RPMI7951 (cell line): ENCODE results near the gene NAB1. TPM values are rescaled to one million over a fixed set of nuclear protein-coding genes. Genes with fewer than 3 reads are reported as not detected.
A peak's percentile ranks its signal among the peaks of the same experiment; 100 is the strongest.
"Not testable (repeated sequence)": the region's sequence is repeated elsewhere in the genome, so short reads cannot be mapped to it uniquely, and the experiment has no call there.

ENCODE experiments used
- DNase-seq: peaks from one replicate; pipeline ENCODE4 v3.0.0-alpha.2; 2012; ENCODE audit warnings: low read depth
- total RNA-seq: library from RNA; depleted of rRNA; stranded (reverse); fragments of >200 nt; shearing (Covaris generic); gene quantifications from 2 replicates; pipeline ENCODE4 v1.2.3, GENCODE V29; 2014; rRNA removed

Gene NAB1, protein sequence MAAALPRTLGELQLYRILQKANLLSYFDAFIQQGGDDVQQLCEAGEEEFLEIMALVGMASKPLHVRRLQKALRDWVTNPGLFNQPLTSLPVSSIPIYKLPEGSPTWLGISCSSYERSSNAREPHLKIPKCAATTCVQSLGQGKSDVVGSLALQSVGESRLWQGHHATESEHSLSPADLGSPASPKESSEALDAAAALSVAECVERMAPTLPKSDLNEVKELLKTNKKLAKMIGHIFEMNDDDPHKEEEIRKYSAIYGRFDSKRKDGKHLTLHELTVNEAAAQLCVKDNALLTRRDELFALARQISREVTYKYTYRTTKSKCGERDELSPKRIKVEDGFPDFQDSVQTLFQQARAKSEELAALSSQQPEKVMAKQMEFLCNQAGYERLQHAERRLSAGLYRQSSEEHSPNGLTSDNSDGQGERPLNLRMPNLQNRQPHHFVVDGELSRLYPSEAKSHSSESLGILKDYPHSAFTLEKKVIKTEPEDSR
- 47.0 and 51.7 TPM in 2 replicates for total RNA-seq

DNA sequence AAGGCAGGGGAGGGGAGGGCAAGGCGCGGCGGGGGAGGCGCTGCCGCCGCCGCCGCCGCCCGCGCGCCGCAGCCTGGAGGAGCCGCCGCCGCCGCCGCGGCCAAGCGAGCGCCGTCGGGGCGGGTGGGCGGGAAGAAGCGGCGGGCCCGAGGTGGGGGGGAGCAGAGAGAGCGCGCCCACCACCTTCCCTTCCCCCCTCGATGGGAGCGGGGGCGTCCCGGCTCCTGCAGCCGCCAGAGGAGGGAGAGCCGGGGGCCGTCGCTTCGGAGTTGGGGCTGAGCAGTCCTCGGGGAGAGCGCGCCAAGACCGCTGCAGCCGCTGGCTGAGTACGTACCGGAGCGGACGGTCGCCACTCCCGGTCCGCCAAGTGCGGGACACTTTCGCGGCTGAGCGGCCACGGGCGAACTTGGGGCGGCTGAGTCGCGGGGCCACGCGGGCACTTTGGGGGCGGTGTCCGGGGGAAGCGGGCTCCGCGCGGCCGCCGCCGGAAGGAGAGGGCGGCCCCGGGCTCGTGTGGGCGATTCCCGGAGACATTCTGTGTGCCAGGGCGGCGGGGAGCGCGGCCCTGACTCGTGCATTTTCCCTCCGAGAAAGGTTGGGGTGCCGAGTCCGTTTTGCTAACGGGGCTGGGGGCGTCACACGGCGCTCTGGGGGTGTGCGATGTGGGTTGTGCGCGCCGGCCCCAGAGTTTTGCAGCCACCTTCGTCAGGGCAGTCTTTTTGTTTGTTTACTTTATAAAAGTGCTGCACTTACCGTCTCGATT, at the start of gene NAB1:
TSS of gene NAB1 (plus strand) at position 49 of the 763 bp plus-strand sequence. CDS start 10,094 bp downstream, outside the sequence.
- peak; percentile 49 for DNase-seq

DNA sequence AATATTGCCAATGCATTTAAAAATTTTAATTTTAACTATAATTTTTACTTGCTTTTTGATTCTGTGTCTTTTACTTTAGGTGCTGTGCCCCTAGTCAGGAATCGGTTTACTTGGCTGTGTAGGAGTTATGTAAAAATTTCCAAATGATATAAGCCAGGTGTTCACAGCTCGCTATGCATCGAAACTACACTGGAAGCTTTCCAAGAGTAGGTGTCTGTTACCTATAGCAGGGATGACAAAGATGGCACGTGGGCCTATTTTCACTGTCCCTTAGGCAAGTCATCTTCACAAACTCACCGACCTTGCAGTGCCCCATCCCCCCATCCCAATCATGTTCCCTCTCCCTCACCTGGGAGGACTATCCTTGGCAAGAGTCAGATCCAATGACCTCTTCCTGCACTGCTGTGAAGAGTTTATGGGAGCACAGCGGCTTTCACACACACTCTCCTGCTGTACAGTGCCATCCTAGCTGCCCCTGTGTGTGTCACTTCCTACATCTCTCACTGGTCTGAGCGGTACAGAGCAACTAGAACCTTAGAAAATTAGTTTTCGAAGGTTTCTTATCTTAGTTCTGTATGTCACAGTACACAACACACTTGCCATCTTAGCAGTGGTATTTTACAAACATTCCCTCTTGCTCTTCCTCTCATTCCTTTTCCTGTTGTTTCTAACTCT, 49.2 kb upstream of the NAB1 start:
- DNase-seq = no peak

DNA sequence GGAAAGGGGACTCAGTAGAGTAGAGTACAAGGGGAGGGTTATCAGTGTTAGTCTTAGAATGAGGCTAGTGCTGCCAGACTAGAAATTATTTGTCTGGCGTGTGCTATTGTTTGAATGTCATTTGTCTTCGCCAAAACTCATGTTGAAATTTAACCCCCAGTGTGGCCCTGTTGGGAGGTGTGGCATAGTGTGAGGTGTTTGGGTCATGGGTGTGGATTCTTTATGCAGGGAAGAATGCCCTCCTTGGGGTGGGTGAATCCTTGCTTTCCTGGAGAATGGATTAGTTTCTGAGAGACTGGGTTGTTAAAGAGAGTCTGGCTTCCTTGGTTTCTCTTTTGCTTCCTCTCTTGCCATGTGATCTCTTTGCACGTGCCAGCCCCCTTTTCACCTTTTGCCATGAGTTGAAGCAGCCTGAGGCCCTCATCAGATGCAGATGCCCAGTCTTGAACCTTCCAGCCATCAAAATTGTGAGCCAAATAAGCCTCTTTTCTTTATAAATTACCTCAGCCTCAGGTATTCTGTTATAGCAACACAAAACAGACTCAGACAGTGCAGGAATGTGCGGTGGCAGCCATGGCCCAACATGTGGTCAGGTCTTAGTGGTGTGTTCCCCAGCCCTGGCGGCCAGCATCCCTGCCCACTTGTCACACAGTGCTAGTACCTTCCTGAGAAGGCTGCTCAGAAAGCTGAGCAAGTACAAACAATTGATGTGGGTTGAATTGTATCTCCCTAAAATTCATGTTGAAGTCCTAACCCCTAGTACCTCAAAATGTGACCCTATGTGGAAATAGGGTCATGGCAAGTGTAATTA, 48.4 kb upstream of the NAB1 start:
- DNase-seq = no peak

DNA sequence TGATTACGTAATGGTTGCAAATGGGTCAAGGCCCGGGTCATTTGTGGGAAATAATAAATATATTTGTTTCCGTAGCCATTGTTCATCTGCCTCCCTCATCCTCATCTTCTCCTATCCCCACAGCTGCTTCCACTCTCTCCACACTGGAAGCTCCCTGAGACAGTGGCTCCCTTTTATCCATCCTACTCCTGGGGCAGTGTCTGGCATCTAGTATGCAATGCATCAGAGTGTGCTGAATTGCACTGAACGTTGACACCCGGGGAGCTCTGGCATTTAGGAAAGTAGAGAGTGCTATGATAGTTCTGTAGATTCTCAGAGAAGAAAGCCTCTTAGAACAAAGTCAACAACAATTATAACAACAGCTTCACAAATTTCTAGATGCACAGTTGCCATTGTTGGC, 45.5 kb upstream of the NAB1 start:
- no peak for DNase-seq

DNA sequence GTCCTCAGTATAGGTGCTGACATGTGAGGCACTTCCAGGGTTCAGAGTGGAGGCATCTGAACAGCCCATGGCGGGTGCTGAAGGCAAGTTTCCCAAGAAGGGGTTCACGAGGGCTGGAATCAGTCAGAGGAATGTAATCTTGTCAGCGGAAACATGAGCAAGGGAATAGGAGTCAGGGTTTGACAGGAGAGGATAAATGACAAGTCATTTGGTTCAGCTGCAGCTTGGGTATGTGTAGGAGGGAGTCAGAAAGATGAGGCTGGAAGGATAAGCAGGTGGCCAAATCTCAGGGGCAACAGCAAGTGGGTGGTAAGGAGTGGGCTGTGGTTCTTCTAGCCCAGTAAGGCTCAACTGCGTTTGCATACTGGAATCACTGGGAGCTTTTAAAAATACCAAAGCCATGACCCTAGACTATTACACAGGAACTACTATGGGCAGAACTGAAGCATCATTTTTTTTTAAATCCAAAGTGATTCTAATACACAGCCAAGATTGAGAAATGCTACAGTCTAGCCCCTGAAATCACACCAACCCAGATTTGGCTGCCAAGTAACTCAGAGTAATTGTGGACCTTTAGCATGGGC, 41.8 kb upstream of the NAB1 start:
- DNase-seq = peak; percentile 71

DNA sequence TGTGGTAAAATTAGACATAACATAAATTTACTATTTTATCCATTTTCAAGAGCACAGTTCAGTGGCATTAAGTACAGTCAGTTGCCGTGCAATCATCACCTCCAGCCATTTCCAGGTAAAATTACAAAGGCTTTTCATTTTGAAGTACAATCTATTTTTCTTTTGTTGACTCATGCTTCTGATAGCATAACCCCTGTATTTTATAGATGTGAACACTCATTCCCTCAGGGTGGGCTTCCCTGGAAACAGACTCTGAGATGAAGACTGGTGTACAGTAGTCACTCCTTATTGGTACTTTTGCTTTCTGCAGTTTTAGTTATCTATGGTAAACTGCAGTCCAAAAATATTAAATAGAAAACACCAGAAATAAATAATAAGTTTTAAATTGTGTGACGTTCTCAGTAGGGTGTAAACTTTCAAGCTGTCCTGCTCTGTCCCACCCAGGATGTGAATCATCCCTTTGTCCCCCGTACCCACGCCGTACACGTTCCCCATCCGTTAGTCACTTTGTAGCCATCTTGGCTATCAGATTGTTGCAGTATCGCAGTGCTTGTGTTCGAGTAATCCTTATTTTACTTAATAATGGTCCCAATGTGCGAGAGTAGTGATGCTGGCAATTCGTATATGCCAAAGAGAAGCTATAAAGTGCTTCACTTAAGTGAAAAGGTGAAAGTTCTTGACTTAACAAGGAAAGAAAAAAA, 41.1 kb upstream of the NAB1 start:
- DNase-seq = peak; percentile 78

DNA sequence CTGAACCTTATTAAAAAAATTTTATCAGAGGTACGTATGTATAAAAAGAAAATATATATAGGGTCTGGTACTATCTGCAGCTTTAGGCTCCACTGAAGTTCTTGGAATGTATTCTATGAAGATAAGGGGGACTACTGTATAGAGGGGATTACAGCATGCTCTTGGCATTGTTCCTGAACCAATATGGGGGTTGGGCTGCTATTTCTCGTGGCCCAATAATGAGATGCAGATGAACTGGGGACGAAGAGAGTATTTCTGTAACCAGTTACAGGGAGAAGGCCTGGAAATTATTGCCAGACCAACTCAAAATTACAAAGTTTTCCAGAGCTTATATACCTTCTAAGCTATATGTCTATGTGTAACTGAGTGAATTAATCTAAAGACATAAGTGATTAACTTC, 40.0 kb upstream of the NAB1 start:
- not testable (repeated sequence) for DNase-seq

DNA sequence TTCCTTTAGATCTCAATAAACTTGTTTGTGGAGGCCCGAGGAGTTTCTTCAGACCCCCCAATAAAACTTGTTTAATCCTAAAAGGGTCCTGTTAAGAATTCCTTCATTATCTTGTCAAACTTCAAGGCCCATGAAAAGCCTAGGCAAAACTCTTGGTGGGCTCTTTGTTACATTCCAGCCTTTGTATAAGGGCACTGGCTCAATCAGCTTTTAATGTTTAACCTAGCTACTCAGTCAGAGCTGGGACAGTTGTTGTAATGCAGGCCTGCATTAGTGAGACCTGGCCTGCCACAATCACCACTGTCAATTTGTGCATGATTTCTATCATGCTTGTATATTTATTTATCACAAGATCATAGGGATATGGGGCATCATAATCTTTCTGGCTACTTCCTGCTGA, 39.5 kb upstream of the NAB1 start:
- DNase-seq = not testable (repeated sequence)

DNA sequence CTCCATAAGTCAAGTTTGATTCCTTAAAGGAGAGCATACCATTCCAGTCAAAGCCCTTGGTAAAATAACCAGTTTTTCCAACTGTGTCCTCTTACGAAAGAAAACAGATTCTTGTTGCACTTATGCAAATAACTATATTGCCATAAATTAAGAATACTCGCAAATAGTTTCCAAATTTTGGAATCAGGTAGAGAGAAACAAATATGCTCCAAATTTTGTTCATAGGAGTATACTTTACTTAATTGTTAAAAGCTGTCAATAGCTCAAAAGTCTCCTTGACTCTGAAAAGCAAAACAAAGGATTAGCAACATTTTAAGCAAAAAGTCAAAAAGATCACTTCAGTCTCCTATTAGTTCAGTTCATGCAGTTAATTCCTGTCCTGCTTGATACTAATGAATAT, 38.4 kb upstream of the NAB1 start:
- not testable (repeated sequence) for DNase-seq

DNA sequence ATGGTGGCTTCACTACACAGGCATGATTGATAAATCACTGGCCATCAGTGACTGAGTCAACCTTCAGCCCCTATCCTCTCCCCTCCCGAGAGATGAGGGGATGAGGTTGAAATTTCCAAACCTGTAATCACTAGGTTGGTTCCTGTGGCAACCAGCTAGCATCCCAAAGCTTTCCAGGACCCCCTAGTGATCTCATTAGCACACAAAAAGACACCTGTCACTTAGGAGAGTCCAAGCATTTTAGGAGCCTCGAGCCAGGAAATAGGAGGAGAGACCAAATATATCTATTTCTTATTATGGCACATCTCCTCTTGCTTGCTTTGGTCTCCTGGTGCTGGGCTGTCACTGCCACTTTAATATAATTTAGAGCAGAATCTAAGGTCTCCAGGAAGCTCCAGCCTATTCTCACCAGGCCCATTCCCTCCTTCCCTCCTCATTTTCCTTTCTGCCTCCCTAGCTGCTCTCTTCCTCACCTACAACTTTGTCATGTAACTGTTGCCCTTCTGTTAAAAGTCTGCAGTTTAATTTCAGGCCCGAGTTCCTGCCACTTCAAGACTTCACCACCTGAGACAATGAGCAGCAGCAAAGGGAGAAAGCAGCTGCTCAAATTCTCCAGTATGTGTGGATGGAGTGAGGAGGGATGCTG, 33.2 kb upstream of the NAB1 start:
- DNase-seq = no peak

DNA sequence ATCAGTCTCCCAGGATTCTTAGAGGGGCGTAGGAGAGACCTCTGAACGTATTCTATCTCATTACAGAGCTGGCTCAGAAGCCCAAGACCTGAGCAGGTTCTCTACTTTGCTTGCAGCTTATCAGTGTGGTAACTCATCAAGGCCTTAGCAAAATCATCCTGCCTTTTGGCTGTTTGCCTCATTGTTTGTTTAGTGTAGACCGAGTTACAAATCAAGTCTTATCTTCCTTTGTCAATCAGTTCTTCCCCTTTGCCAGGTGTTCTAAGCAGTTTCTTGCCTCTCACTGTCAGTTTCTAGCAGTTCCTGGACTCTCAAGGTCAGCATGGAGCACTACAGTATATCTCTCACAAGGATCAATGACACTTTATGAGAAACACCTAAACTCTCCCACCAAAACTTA, 30.9 kb upstream of the NAB1 start:
- no peak for DNase-seq

DNA sequence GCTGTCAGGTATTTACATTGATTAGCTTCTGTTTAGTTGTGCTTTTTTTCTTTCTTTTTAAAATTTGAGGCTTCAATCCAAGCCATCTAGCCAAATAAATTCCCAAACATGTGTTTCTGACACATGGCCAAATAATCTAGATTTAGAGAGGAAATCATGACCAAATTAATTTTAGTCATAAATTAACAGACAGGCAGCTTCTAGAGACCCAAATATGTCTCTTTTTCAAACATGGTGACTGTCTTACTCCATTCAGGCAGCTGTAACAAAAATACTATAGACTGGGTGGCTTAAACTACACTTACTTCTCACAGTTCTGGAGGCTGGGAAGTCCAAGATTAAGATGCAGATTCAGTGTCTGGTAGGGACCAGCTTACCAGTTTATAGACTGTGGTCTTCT, 23.2 kb upstream of the NAB1 start:
- DNase-seq = no peak

DNA sequence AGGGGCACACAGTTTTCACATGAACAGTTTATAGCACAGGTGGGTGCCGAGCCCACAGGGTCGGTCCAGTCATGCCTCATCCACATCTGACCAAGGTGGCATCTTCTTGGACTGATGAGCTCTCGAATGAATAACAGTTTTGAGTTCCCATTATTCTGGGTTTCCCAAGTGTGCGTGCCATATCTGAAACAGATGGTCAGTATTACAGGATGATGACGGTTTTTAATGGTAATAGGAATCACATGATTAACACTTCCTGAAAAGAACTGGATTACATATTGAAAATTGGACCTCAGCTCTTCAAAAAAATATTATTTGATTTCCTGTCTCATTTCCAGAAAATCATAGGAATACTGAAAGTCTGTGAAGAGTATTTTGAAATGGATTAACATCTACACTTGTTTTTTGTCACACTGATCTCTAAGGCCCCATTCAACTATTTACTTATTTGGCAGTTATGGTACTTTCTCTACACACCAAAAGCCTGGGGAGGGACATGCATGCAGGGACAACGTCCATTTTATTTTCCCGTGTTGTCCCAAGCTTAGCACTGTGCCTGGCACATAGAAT, 22.2 kb upstream of the NAB1 start:
- peak; percentile 48 for DNase-seq

DNA sequence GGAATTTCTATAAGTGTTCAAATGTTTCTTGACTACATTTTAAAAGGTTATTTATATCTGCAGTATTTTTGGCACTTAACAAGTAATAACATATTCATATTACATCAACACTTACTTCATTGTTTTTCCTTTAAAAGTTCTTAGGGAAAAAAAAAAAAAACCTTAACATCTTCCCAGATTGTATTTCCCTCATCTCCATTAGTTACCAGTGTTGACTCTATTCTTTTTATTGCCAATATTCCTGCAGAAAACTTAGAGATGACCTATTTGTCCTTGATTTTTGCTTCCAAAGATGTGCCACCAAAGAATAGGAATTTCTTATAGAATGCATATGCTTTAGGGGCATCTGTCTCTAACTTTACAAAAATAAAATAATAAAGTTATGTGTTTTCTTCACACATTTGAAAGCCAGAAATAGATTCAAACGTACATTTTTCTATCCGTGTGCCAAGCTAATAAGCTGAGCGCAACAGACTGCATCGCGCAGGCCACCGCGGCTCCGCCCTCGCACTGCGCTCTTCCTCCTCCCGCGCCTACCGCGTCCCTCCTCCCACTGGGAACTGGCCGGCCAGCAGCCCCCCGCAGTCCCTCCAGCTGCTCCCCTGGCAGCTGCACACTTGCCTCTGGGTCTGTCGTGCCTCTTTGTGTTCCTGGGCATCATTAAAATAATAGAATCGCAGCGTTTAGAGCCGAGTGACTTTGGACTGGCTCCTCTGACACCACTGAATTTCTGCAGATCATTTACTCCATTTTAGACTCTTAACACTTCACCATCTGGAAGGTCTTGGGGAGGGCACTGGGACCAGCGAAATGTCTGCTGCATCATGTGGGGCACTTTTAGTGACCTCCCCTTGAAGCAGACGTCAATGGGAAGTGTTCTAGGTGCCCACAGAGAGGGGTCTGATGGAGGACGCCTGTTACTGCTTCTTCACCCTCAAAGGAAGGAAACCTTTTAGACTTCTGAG, 21.2 kb upstream of the NAB1 start:
- DNase-seq = peak; percentile 57

DNA sequence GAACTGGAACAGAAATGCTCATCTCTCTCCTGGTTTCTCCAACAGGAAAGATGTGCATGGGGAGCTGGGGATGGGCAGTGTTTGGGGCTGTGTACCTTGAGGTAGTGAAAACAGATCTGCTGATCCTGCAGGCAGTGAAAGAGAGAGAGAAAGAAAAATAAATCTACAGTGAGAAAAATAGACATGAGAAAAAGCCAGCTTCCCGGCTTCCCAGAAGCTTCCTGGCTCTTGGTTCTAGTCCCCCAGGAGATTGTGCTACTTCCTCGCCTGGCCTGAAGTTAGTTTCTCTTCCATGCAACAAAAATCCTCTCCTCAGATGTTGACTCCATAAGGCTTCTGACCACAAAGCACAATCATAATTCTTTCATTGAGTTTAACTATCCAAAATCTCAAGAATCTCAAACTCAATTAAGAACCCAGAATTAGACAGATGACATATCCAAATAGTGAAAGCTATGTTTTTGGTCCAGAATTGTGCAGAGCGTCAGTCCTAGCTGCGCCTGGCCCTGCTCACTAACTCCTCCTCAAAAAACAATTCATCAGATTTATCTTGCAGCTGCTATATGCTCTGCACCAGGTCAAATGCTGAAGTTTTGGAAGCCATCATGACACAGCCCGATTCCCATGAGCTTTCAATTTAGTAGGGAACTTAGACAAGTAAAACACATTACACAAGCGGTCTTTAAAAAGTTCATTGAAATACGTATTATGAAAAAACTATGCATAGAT, 20.1 kb upstream of the NAB1 start:
- no peak for DNase-seq

DNA sequence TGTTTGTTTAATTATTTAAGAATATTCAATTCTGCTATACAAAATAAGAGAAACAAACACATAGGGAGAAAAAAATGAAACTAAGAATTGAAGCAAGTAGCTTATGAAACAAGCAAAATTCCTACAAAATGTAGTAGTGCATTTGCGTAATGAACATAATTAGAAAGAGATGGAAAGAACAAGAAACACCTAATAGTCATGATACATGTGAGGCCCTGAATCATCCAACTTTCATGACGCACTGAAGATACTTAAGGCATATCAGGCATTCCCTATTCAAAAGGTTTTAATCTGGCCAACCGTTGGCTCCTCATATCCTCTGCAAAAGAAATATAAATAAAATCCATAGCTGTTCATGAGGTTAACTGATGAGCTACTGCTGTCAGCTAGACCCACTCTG, 14.5 kb upstream of the NAB1 start:
- peak; percentile 23 for DNase-seq

DNA sequence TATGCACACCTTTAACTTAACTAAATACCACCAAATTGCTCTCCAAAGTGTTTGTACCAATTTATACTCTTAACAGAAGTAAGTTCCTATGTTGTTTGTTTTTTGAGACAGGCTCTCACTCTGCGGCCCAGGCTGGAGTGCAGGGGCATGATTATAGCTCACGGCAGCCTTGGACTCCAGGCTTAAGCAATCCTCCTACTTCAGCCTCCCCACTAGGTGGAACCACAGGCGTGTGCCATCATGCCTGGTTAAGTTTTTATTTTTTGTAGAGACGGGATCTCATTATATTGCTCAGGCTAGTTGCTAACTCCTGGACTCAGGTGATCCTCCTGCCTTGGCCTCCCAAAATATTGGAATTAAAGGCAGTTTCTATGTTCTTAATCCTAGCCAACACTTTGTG, 13.1 kb upstream of the NAB1 start:
- peak; percentile 49 for DNase-seq

DNA sequence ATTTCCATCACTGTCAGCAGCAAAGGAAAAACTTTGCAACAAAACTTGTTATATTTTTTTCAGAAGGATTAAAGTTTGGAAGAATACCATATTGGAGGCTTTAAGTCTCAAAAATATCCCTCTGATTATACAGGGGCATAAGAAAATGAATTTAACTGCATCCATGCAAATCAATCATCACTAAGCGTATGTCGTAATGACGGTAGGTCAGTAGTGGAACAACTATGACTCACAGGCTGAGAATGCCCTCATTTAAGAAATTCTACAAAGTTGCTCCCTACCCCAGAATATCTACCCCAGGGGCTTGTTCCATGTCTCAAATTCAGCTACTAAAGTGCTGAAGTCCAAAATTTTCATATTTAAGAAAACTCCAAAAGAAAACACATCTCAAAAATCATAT, 12.5 kb upstream of the NAB1 start:
- peak; percentile 80 for DNase-seq
